ENCODE measurements around the gene COL16A1.
A peak's percentile ranks its signal among the peaks of the same experiment; 100 is the strongest.

COL16A1 gene

DNA sequence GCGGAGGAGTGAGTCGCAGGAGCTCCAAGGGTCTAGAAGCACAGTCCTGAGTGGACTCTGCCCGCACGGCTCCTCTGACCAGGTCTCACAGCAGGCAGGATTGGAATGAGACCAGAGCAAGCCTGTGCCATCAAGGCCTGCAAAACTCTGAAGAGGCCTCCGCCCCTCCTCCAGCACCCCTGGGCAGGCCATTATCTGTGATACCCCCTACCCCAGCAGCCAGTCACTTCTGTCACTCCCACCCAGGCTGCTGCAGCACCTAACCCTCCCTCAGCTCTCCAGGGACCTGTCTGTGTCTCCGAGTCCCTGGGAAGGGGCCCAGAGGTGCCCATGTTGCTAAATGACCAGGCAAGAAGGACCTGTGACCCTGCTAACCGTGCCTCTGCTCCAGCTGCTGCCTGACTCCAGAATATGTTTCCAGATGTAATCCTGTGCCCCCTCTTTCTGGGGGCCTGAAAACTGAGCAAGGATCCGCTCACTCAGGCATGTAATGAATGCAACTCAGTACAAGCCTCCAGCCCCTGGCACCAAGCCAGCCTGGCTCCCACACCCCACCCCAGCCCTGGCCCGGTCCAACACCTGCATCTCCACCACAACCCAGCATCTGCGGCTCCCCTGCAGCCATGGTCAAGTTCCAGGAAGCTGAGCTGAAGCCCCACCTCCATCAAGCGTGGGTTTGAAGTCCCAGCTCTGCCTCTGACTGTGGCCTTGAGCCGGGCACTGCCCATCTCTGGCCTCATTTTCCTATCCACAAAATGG lies 22.1 kb upstream of the COL16A1 start:
- DNase-seq (ENCODE audit: insufficient read length, low spot score) (no peak), FAIRE-seq (no peak)
- no peak for TF ChIP-seq TAF1 (IDR thresholded peaks at IDR 0.05; ENCODE audit: low read depth, low read length)
- no peak for TF ChIP-seq PAX5 (IDR thresholded peaks at IDR 0.05; ENCODE audit: insufficient read depth, low read length, severe bottlenecking)
- TF ChIP-seq SPI1 (IDR thresholded peaks at IDR 0.05; ENCODE audit: low read depth, low read length): no peak
- TF ChIP-seq POU2F2 (IDR thresholded peaks at IDR 0.05; ENCODE audit: low read depth, low read length): no peak
- no peak for TF ChIP-seq POLR2A (IDR thresholded peaks at IDR 0.05; ENCODE audit: low read depth, low read length)
- TF ChIP-seq POLR2AphosphoS5 (IDR thresholded peaks at IDR 0.05; ENCODE audit: low read depth, low read length): no peak

DNA sequence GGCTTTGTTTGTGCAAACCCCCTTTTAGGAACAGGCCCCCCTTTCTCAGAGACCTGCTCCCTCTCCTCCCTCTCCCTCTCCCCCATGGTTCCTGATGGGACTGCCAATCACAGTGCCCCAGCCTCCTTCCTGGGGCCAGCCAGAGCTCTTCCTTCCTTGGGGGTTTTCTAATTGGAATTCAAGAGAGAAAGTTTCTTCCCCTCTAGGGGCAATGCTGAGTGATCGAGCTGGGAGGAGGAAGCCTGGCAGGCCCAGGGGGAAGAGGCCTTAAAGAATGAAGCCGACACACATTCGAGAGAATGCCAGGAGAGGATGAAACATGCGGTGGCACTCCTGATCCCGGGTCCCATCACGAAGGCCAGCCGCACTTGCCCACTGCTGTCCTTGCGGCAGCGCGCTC lies 21.3 kb upstream of the COL16A1 start:
- no peak for TF ChIP-seq POU2F2 (IDR thresholded peaks at IDR 0.05; ENCODE audit: low read depth, low read length)
- DNase-seq (ENCODE audit: insufficient read length, low spot score) (no peak), FAIRE-seq (no peak)

DNA sequence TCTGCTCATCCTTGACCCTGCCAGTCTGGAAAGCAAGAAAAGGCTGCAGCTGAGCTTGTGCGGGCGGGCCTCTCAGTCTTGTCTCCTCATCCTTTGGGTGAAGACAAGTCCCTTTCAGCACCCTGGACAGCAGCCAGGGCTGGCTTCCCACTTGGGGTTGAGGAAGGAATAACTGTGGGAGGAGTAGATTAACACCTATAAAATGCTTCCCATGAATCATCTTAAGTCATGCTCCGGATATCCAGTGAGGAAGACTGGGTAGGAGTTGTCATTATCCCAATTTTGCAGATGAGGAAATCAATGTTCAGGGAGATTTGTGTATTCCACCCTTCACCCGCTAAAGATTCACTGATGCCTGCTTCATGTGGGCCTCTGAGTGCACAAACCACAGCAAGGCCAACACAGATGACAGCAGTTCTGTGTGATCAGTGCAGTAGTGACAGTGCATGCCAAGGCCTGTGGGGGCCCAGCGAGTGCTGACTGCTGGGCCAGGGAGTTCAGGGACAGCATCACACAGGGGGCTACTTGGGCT lies 20.1 kb upstream of the COL16A1 start:
- FAIRE-seq (no peak), DNase-seq (ENCODE audit: insufficient read length, low spot score) (no peak)
- TF ChIP-seq PAX5 (IDR thresholded peaks at IDR 0.05; ENCODE audit: insufficient read depth, low read length, severe bottlenecking): no peak
- no peak for TF ChIP-seq POLR2A (IDR thresholded peaks at IDR 0.05; ENCODE audit: low read depth, low read length)
- no peak for TF ChIP-seq TAF1 (IDR thresholded peaks at IDR 0.05; ENCODE audit: low read depth, low read length)

DNA sequence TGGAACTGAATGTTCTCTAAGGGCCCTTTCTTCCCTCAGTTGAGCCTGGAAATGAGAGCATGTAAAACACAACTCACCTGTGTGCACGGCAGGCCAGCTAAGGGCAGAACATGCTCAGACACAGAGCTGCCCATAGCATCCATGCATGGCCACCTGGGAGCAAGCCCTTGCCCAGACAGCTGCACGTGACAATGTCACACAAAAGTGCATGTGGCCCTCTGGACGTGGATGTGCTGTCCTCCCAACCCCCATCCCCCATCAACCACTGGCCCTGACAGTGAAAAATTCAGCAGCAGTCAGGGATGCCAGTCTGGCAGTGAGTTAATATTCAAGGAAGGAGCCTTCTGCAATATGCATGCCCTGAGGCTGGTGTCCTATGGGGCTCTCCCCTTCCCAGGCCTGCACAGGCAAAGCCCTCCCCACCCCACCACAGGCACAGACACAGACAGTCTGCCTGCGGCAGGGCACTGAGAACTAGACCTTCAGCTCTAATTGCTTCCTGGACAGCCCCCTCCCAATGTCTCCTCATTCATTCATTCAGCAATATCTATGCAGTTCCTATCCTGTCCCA lies 14.6 kb upstream of the COL16A1 start:
- no peak for DNase-seq (ENCODE audit: insufficient read length, low spot score)
- no peak for FAIRE-seq
- TF ChIP-seq POU2F2 (IDR thresholded peaks at IDR 0.05; ENCODE audit: low read depth, low read length) (no peak), POLR2AphosphoS5 (IDR thresholded peaks at IDR 0.05; ENCODE audit: low read depth, low read length) (no peak), SPI1 (IDR thresholded peaks at IDR 0.05; ENCODE audit: low read depth, low read length) (no peak), PAX5 (IDR thresholded peaks at IDR 0.05; ENCODE audit: insufficient read depth, low read length, severe bottlenecking) (no peak), TAF1 (IDR thresholded peaks at IDR 0.05; ENCODE audit: low read depth, low read length) (no peak), POLR2A (IDR thresholded peaks at IDR 0.05; ENCODE audit: low read depth, low read length) (no peak)

DNA sequence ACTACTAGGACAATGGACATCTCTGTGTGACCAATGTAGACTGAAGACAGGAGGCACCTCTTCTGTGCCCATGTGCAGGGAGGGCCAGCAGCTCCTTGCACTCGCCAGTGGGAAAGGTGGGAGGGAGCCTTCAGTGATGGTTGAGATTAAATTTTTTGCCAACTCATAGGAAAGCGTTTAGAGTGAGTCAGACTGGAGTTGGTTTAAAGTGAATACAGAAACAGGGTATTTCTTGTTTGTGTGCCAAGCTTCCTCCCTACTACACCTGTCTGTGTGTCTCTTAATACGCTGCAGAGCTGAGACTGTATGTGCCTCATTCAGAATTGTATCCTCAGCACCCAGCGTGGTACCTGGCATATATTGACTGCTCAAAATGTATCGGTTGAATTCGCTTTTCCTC lies 13.5 kb upstream of the COL16A1 start:
- FAIRE-seq: no peak
- TF ChIP-seq PAX5 (IDR thresholded peaks at IDR 0.05; ENCODE audit: insufficient read depth, low read length, severe bottlenecking) (no peak), SPI1 (IDR thresholded peaks at IDR 0.05; ENCODE audit: low read depth, low read length) (no peak), POLR2A (IDR thresholded peaks at IDR 0.05; ENCODE audit: low read depth, low read length) (no peak), POLR2AphosphoS5 (IDR thresholded peaks at IDR 0.05; ENCODE audit: low read depth, low read length) (no peak), POU2F2 (IDR thresholded peaks at IDR 0.05; ENCODE audit: low read depth, low read length) (no peak), TAF1 (IDR thresholded peaks at IDR 0.05; ENCODE audit: low read depth, low read length) (no peak)
- no peak for DNase-seq (ENCODE audit: insufficient read length, low spot score)

DNA sequence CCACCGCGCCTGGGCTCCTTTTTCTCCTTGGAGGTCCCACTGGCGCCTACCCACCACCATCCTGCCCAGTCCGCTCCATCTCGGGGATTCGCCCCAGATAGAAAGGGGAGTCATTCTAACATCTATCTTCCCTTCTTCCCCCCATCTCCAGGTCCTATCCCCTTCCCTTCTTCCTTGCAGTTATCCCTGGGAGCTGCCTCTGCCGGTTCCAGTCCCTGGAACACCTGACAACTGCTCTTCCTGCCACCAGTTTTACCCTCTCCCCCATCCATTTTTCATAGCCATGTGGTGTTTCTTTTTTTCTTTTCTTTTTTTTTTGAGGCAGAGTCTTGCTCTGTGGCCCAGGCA lies 12.0 kb upstream of the COL16A1 start:
- no peak for DNase-seq (ENCODE audit: insufficient read length, low spot score)
- TF ChIP-seq TAF1 (IDR thresholded peaks at IDR 0.05; ENCODE audit: low read depth, low read length) (no peak), SPI1 (IDR thresholded peaks at IDR 0.05; ENCODE audit: low read depth, low read length) (no peak), POLR2AphosphoS5 (IDR thresholded peaks at IDR 0.05; ENCODE audit: low read depth, low read length) (no peak), PAX5 (IDR thresholded peaks at IDR 0.05; ENCODE audit: insufficient read depth, low read length, severe bottlenecking) (no peak), POU2F2 (IDR thresholded peaks at IDR 0.05; ENCODE audit: low read depth, low read length) (no peak), POLR2A (IDR thresholded peaks at IDR 0.05; ENCODE audit: low read depth, low read length) (no peak)
- FAIRE-seq: no peak

DNA sequence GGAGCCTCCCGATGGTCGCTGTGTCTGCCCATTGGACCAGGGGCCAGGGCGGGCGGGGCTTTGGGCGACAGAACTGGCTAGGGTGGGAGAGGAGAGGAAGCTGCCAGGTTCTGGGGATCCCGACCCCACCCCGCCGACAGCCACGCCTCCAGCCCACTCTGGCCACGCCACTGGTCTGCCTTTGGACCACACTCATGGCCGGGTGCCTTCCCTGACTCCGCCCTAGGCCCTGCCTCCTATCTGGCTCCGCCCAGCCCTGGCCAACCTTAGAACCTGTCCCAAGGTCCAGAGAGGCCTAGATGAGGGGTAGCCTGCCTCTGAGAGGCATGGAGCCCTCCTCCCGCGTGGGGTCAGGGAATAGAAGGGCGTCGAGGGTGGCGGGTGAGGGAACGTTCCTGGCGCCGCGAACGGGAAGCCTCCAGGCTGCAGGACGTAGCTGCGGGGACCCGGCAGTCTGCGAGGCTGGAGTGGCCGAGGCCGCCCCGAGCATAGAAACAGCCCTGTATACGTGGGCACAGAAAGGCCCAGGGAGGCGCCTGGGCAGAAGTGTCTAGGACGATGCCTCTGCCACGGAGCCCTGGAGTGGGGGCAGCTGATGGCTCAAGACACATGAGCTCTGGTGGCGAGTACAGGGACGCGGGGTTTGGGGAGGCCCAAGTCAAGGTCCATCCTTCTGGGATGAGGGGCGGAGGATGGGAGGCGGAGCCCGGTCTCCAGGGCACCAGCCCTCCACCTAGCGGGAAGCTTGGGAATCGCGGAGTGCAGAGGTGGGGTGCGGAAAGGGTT lies 11.5 kb upstream of the COL16A1 start:
- DNase-seq (ENCODE audit: insufficient read length, low spot score) (no peak), FAIRE-seq (peak; percentile 78)
- no peak for TF ChIP-seq TAF1 (IDR thresholded peaks at IDR 0.05; ENCODE audit: low read depth, low read length)
- TF ChIP-seq SPI1 (IDR thresholded peaks at IDR 0.05; ENCODE audit: low read depth, low read length): no peak
- TF ChIP-seq POLR2AphosphoS5 (IDR thresholded peaks at IDR 0.05; ENCODE audit: low read depth, low read length): no peak
- no peak for TF ChIP-seq POLR2A (IDR thresholded peaks at IDR 0.05; ENCODE audit: low read depth, low read length)
- no peak for TF ChIP-seq PAX5 (IDR thresholded peaks at IDR 0.05; ENCODE audit: insufficient read depth, low read length, severe bottlenecking)
- no peak for TF ChIP-seq POU2F2 (IDR thresholded peaks at IDR 0.05; ENCODE audit: low read depth, low read length)

DNA sequence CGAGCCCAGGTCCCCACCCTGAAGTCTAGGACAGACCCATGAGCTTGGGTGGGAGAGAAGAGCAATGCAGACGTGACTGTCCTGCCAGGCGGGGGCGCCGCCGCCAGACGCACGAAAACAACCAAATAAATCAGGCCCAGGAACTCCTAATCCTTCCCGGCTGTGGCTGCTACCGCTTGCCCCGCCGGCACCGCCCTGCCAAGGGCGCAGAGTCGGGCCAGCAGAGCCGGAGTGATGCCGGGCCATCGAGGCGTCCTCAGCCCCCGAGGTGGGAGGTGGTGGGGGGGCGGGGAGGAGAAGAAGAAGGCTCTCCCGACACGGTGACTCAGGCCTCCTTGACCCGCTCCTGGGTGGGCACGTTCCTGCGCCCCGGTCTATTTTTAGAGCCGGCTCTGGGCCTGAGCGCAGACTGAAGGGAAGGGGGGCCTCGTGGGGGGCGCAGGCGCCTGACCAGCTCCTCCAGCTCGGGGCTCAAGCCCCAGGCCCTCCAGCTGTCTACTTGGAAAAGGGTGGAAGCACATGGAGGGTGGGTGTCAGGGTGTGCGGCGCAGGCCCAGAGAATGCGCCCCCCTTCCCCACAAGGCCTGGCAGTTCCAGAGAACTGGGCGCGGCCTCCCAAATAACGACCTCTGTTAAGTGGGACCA lies 10.7 kb upstream of the COL16A1 start:
- no peak for TF ChIP-seq SPI1 (IDR thresholded peaks at IDR 0.05; ENCODE audit: low read depth, low read length)
- TF ChIP-seq TAF1 (IDR thresholded peaks at IDR 0.05; ENCODE audit: low read depth, low read length): no peak
- no peak for TF ChIP-seq POLR2AphosphoS5 (IDR thresholded peaks at IDR 0.05; ENCODE audit: low read depth, low read length)
- TF ChIP-seq POLR2A (IDR thresholded peaks at IDR 0.05; ENCODE audit: low read depth, low read length): no peak
- TF ChIP-seq POU2F2 (IDR thresholded peaks at IDR 0.05; ENCODE audit: low read depth, low read length): no peak
- TF ChIP-seq PAX5 (IDR thresholded peaks at IDR 0.05; ENCODE audit: insufficient read depth, low read length, severe bottlenecking): no peak
- FAIRE-seq: peak; percentile 20
- no peak for DNase-seq (ENCODE audit: insufficient read length, low spot score)

DNA sequence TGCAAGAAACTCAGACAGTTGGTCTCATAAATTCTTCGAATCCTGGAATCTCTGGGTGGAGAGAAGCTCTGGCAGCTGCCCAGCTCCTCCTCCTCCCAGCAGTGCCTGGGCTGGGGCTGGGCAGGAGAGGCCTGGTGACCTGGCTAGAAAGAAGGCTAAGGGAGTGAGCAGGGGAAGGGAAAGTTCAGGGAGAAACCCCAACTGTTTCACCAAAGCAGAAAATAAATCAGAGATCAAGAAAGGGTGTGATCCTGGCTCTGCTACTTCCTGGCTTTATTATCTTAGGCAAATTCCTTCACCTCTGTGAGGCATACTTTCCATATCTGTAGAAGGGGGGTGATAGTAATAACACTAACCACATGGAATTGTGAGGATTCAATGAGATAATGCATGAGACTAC lies 8.8 kb upstream of the COL16A1 start:
- TF ChIP-seq POU2F2 (IDR thresholded peaks at IDR 0.05; ENCODE audit: low read depth, low read length): no peak
- no peak for TF ChIP-seq PAX5 (IDR thresholded peaks at IDR 0.05; ENCODE audit: insufficient read depth, low read length, severe bottlenecking)
- no peak for TF ChIP-seq POLR2A (IDR thresholded peaks at IDR 0.05; ENCODE audit: low read depth, low read length)
- no peak for TF ChIP-seq POLR2AphosphoS5 (IDR thresholded peaks at IDR 0.05; ENCODE audit: low read depth, low read length)
- no peak for TF ChIP-seq SPI1 (IDR thresholded peaks at IDR 0.05; ENCODE audit: low read depth, low read length)
- TF ChIP-seq TAF1 (IDR thresholded peaks at IDR 0.05; ENCODE audit: low read depth, low read length): no peak
- DNase-seq (ENCODE audit: insufficient read length, low spot score) (no peak), FAIRE-seq (no peak)

Measured in GM12891 (cell line).